Breast epithelium (tissue), 3 donors: ENCODE measurements around the gene PLXNA2.

Experiments used
- POLR2A ChIP-seq: fragments of 450-650 bp; IDR thresholded peaks from one replicate; pipeline ENCODE4 v1.6.1; 2016; ENCODE audit warnings: antibody characterized with exemption, mild to moderate bottlenecking, moderate library complexity
- POLR2AphosphoS5 ChIP-seq, 3 donors: sonication (generic); formaldehyde crosslinking; IDR thresholded peaks; one replicate each; pipeline ENCODE4 v1.6.1; 2017; ENCODE audit warnings: antibody characterized with exemption in 3 of 3
- TF ChIP-seq, protein P1 (sequence below), 3 donors: fragments of 450-650 bp; IDR thresholded peaks; one replicate each; pipeline ENCODE4 v1.5.1; 2016 to 2017; ENCODE audit warnings: antibody characterized with exemption in 3 of 3, mild to moderate bottlenecking in 3 of 3, moderate library complexity in 3 of 3

DNA sequence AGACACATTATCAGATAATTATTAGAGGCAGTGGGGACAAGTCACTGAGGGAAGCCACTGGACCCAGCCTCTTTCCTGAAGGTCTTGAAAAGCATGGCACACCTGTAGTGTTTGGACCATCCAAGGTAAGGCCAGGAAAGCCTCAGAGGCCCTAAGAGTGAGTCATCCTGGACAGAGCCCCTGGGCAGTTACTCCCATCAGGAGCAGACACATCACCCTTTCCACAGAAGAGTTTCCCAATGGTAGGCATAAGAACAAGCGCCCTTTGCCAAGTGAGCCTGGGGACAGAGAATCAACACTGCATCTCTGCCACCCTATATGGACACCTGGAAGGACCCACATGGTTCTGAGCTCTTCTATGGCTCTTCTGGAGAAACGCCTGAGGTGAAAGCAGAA is 136.0 kb downstream of the PLXNA2 start:
- TF ChIP-seq POLR2A (no peak), POLR2AphosphoS5 (IDR thresholded peaks at IDR 0.05) (no peak)
- TF ChIP-seq, protein P1, sequence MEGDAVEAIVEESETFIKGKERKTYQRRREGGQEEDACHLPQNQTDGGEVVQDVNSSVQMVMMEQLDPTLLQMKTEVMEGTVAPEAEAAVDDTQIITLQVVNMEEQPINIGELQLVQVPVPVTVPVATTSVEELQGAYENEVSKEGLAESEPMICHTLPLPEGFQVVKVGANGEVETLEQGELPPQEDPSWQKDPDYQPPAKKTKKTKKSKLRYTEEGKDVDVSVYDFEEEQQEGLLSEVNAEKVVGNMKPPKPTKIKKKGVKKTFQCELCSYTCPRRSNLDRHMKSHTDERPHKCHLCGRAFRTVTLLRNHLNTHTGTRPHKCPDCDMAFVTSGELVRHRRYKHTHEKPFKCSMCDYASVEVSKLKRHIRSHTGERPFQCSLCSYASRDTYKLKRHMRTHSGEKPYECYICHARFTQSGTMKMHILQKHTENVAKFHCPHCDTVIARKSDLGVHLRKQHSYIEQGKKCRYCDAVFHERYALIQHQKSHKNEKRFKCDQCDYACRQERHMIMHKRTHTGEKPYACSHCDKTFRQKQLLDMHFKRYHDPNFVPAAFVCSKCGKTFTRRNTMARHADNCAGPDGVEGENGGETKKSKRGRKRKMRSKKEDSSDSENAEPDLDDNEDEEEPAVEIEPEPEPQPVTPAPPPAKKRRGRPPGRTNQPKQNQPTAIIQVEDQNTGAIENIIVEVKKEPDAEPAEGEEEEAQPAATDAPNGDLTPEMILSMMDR (IDR thresholded peaks at IDR 0.05), result no peak
